Measurements from ENCODE around the gene KNDC1. TPM values are rescaled to one million over a fixed set of nuclear protein-coding genes. Genes with fewer than 3 reads are reported as not detected.

The KNDC1 gene
- total and polyA plus RNA-seq, 2 experiments from 2014 or later, result 1.8 to 16.0 TPM

- Histone ChIP-seq H3F3A (replicated peaks; ENCODE audit: low read depth) (no peaks in the 10 kb centered on the region), H3K4me1 (ENCODE audit: insufficient read depth) (no peaks in the 10 kb centered on the region), H4K20me1 (replicated peaks; ENCODE audit: insufficient read depth) (no peaks in the 10 kb centered on the region), H3K4me3 (no peak overlapping the region), H3K79me2 (replicated peaks; ENCODE audit: insufficient read depth) (no peaks in the 10 kb centered on the region), H3K9me2 (ENCODE audit: insufficient read depth) (no peaks in the 10 kb centered on the region), H3K27me3 (ENCODE audit: insufficient read depth) (no peaks in the 10 kb centered on the region), H3K36me3 (ENCODE audit: insufficient read depth) (no peaks in the 10 kb centered on the region), H2AFZ (no peak overlapping the region), H3K4me2 (no peak overlapping the region), H3K27ac (ENCODE audit: low read depth) (no peak overlapping the region)
- peaks cover 3% of the 10 kb centered on the region for H3K27me3 Mint-ChIP-seq (ENCODE audit: insufficient read depth, low read depth, poor library complexity)
- H3K9me3 Mint-ChIP-seq, result peaks cover 23% of the 10 kb centered on the region
- TF ChIP-seq, protein P1, sequence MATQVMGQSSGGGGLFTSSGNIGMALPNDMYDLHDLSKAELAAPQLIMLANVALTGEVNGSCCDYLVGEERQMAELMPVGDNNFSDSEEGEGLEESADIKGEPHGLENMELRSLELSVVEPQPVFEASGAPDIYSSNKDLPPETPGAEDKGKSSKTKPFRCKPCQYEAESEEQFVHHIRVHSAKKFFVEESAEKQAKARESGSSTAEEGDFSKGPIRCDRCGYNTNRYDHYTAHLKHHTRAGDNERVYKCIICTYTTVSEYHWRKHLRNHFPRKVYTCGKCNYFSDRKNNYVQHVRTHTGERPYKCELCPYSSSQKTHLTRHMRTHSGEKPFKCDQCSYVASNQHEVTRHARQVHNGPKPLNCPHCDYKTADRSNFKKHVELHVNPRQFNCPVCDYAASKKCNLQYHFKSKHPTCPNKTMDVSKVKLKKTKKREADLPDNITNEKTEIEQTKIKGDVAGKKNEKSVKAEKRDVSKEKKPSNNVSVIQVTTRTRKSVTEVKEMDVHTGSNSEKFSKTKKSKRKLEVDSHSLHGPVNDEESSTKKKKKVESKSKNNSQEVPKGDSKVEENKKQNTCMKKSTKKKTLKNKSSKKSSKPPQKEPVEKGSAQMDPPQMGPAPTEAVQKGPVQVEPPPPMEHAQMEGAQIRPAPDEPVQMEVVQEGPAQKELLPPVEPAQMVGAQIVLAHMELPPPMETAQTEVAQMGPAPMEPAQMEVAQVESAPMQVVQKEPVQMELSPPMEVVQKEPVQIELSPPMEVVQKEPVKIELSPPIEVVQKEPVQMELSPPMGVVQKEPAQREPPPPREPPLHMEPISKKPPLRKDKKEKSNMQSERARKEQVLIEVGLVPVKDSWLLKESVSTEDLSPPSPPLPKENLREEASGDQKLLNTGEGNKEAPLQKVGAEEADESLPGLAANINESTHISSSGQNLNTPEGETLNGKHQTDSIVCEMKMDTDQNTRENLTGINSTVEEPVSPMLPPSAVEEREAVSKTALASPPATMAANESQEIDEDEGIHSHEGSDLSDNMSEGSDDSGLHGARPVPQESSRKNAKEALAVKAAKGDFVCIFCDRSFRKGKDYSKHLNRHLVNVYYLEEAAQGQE (IDR thresholded peaks at IDR 0.05; ENCODE audit: unreplicated experiment), result no peak
- TF ChIP-seq STAT1 (IDR thresholded peaks at IDR 0.05; ENCODE audit: unreplicated experiment), result no peak
- H3K4me3 Mint-ChIP-seq, result no peak overlapping the region
- H3K27ac Mint-ChIP-seq, result peak overlapping the region; percentile 48; the same call in 1 of the 2 replicates
- H3K36me3 Mint-ChIP-seq (ENCODE audit: low read depth), result peaks cover 10% of the 10 kb centered on the region; the same call in 2 of the 3 replicates
- ATAC-seq, result no peak
- no peak for DNase-seq (ENCODE audit: low spot score)
- no peaks in the 10 kb centered on the region for H3K4me1 Mint-ChIP-seq
These were observed 36.3 kb downstream of the KNDC1 start for GRCh38 chr10:133196221-133196915.

DNA sequence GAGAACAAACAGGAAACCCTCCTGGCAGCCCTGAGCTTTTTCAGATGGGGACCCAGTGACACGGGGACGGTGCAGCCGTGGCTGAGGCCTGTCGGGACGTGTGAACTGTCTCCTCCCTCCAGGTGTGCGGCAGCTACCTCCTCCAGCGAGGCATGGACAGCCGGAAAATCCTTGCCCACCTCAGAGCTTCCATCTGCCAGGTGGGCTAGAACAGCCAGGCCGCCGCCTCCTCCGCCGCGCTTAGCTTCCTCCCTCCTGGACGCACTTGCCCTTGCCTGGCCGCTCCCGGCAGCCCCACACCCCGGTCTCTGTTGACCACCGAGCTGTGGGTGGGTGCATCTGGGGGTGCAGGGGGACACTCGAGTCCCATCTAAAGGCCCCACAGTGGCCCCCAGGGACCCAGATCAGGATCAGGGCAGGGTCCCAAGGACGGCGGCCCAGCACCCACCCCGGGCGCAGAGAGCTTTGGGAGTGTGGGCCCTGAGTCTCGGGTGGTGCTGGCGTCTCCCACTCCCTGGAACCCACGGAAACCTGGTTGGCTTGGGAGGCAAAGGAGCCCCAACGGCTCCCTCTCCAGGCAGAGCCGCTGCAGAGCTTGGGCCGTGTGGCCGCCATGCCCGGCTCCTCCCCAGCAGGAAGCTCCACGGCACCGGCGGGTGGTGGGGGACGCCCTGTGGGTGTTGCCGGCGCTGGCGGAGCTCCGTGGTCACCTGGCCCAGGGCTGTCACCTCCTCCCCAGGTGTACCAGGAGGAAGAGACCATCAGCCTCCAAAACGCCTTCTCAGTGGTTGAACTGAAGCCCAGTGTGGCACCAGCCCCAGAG lies 37.1 kb downstream of the KNDC1 start:
- Histone ChIP-seq H3K4me3 (no peak overlapping the region), H3F3A (replicated peaks; ENCODE audit: low read depth) (no peaks in the 10 kb centered on the region), H3K4me1 (ENCODE audit: insufficient read depth) (no peaks in the 10 kb centered on the region), H3K27me3 (ENCODE audit: insufficient read depth) (no peaks in the 10 kb centered on the region), H3K9me2 (ENCODE audit: insufficient read depth) (no peaks in the 10 kb centered on the region), H3K36me3 (ENCODE audit: insufficient read depth) (no peaks in the 10 kb centered on the region), H3K79me2 (replicated peaks; ENCODE audit: insufficient read depth) (no peaks in the 10 kb centered on the region), H4K20me1 (replicated peaks; ENCODE audit: insufficient read depth) (no peaks in the 10 kb centered on the region), H3K4me2 (no peak overlapping the region), H3K27ac (ENCODE audit: low read depth) (no peak overlapping the region), H2AFZ (no peak overlapping the region)
- H3K27me3 Mint-ChIP-seq (ENCODE audit: insufficient read depth, low read depth, poor library complexity), result peaks cover 3% of the 10 kb centered on the region
- peak; percentile 65 for ATAC-seq
- H3K4me3 Mint-ChIP-seq, result no peak overlapping the region
- peak; percentile 48 for DNase-seq (ENCODE audit: low spot score)
- TF ChIP-seq, protein P2, sequence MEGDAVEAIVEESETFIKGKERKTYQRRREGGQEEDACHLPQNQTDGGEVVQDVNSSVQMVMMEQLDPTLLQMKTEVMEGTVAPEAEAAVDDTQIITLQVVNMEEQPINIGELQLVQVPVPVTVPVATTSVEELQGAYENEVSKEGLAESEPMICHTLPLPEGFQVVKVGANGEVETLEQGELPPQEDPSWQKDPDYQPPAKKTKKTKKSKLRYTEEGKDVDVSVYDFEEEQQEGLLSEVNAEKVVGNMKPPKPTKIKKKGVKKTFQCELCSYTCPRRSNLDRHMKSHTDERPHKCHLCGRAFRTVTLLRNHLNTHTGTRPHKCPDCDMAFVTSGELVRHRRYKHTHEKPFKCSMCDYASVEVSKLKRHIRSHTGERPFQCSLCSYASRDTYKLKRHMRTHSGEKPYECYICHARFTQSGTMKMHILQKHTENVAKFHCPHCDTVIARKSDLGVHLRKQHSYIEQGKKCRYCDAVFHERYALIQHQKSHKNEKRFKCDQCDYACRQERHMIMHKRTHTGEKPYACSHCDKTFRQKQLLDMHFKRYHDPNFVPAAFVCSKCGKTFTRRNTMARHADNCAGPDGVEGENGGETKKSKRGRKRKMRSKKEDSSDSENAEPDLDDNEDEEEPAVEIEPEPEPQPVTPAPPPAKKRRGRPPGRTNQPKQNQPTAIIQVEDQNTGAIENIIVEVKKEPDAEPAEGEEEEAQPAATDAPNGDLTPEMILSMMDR (conservative IDR thresholded peaks at IDR 0.05; ENCODE audit: low read depth in 2 of 2), result peak; percentile 22 to 63; a peak in 2 of 4 replicates
- TF ChIP-seq JUNB (IDR thresholded peaks at IDR 0.05; ENCODE audit: unreplicated experiment), result no peak
- TF ChIP-seq STAT1 (IDR thresholded peaks at IDR 0.05; ENCODE audit: unreplicated experiment), result no peak
- no peak for TF ChIP-seq ZNF462 (CRISPR knock-in tag; IDR thresholded peaks at IDR 0.05)
- H3K27ac Mint-ChIP-seq, result no peak overlapping the region
- no peaks in the 10 kb centered on the region for H3K4me1 Mint-ChIP-seq
- H3K9me3 Mint-ChIP-seq, result peaks cover 17% of the 10 kb centered on the region
- H3K36me3 Mint-ChIP-seq (ENCODE audit: low read depth), result peaks cover 6% of the 10 kb centered on the region; the same call in 2 of the 3 replicates

Data from GM23338 (cell line).